Inflammatory macrophage treated with lipopolysaccharide for 4 hours (primary cell): ENCODE measurements around the gene HDGF.

Experiments
- DNase-seq: peaks from one replicate; pipeline ENCODE4 v3.0.0-alpha.2; 2020

The HDGF gene

GRCh38 chr1:156751451-156751756, at the start of gene HDGF:
HDGF (minus strand) TSS chr1:156751675; CDS start chr1:156751429, 246 bp downstream.
- no peak for DNase-seq

GRCh38 chr1:156797212-156797871, 45.9 kb upstream of the HDGF start:
- peak; percentile 45 for DNase-seq

GRCh38 chr1:156796340-156797097, 45.0 kb upstream of the HDGF start:
- no peak for DNase-seq

GRCh38 chr1:156795787-156796186, 44.3 kb upstream of the HDGF start:
- DNase-seq: no peak

- no peak for DNase-seq
These were observed 43.9 kb upstream of the HDGF start for GRCh38 chr1:156795374-156795733.

GRCh38 chr1:156794506-156795373, 43.3 kb upstream of the HDGF start:
- no peak for DNase-seq

- no peak for DNase-seq
These were observed 38.3 kb upstream of the HDGF start for GRCh38 chr1:156789621-156790318.

- DNase-seq: no peak
These were observed 36.7 kb upstream of the HDGF start for GRCh38 chr1:156788136-156788535.

- DNase-seq: no peak
These were observed 35.2 kb upstream of the HDGF start for GRCh38 chr1:156786640-156787039.

GRCh38 chr1:156785458-156785857, 34.0 kb upstream of the HDGF start:
- DNase-seq: no peak

- DNase-seq: peak; percentile 69
These were observed 30.2 kb upstream of the HDGF start for GRCh38 chr1:156781585-156782186.

- no peak for DNase-seq
These were observed 26.1 kb upstream of the HDGF start for GRCh38 chr1:156777573-156777972.

- no peak for DNase-seq
These were observed 25.5 kb upstream of the HDGF start for GRCh38 chr1:156776942-156777341.

- DNase-seq: no peak
These were observed 24.3 kb upstream of the HDGF start for GRCh38 chr1:156775799-156776198.

GRCh38 chr1:156773607-156774006, 22.1 kb upstream of the HDGF start:
- no peak for DNase-seq

- DNase-seq: no peak
These were observed 21.4 kb upstream of the HDGF start for GRCh38 chr1:156772728-156773497.

GRCh38 chr1:156772222-156772621, 20.7 kb upstream of the HDGF start:
- DNase-seq: no peak

GRCh38 chr1:156768610-156769295, 17.3 kb upstream of the HDGF start:
- DNase-seq: no peak

GRCh38 chr1:156767879-156768604, 16.6 kb upstream of the HDGF start:
- DNase-seq: peak; percentile 50

GRCh38 chr1:156767101-156767878, 15.8 kb upstream of the HDGF start, which contains the start of gene PRCC:
PRCC (plus strand) TSS chr1:156767535; CDS start chr1:156767772, 237 bp downstream.
- peak; percentile 99 for DNase-seq
